ENCODE measurements around the gene PACSIN1.

The PACSIN1 gene

GRCh38 chr6:34473967-34474366 is 8.1 kb downstream of the PACSIN1 start:
- no peak for ATAC-seq
- TF ChIP-seq ZNF70 (CRISPR knock-in tag; IDR thresholded peaks at IDR 0.05) (no peak), ARNTL (CRISPR knock-in tag; IDR thresholded peaks at IDR 0.05; ENCODE audit: borderline replicate concordance, low read depth) (no peak)

- TF ChIP-seq SNAI2 (CRISPR knock-in tag; IDR thresholded peaks at IDR 0.05) = no peak
- no peak for TF ChIP-seq ZFP30 (CRISPR knock-in tag; IDR thresholded peaks at IDR 0.05)
- TF ChIP-seq TCF4 (CRISPR knock-in tag; IDR thresholded peaks at IDR 0.05; ENCODE audit: borderline replicate concordance) = no peak
- TF ChIP-seq CSDC2 (CRISPR knock-in tag; IDR thresholded peaks at IDR 0.05) = no peak
- ATAC-seq = no peak
Measured at GRCh38 chr6:34474754-34475153, 8.9 kb downstream of the PACSIN1 start.

GRCh38 chr6:34475238-34475682 is 9.4 kb downstream of the PACSIN1 start:
- no peak for ATAC-seq

More at GRCh38 chr6:34475238-34475682, 9.4 kb downstream of the PACSIN1 start:
- TF ChIP-seq SNAI2 (CRISPR knock-in tag; IDR thresholded peaks at IDR 0.05) (no peak), TCF4 (CRISPR knock-in tag; IDR thresholded peaks at IDR 0.05; ENCODE audit: borderline replicate concordance) (no peak), GLIS3 (CRISPR knock-in tag; IDR thresholded peaks at IDR 0.05) (no peak), PATZ1 (CRISPR knock-in tag; IDR thresholded peaks at IDR 0.05; ENCODE audit: borderline replicate concordance) (no peak), CSRNP3 (CRISPR knock-in tag; IDR thresholded peaks at IDR 0.05) (no peak), PPARA (CRISPR knock-in tag; IDR thresholded peaks at IDR 0.05; ENCODE audit: borderline replicate concordance) (no peak), CSDC2 (CRISPR knock-in tag; IDR thresholded peaks at IDR 0.05) (no peak), ZNF565 (CRISPR knock-in tag; conservative IDR thresholded peaks at IDR 0.05; ENCODE audit: low read depth) (no peak), TOX (CRISPR knock-in tag; IDR thresholded peaks at IDR 0.05; ENCODE audit: borderline replicate concordance) (no peak), ZFP30 (CRISPR knock-in tag; IDR thresholded peaks at IDR 0.05) (no peak), RARB (CRISPR knock-in tag; IDR thresholded peaks at IDR 0.05) (no peak), ESRRG (CRISPR knock-in tag; IDR thresholded peaks at IDR 0.05) (no peak), ARNTL (CRISPR knock-in tag; IDR thresholded peaks at IDR 0.05; ENCODE audit: borderline replicate concordance, low read depth) (no peak), POU6F1 (CRISPR knock-in tag; IDR thresholded peaks at IDR 0.05; ENCODE audit: borderline replicate concordance, low read depth) (no peak), ZNF70 (CRISPR knock-in tag; IDR thresholded peaks at IDR 0.05) (no peak), TSHZ2 (CRISPR knock-in tag; IDR thresholded peaks at IDR 0.05) (no peak), CREB5 (CRISPR knock-in tag; IDR thresholded peaks at IDR 0.05; ENCODE audit: low read depth) (no peak), ZFP3 (CRISPR knock-in tag; IDR thresholded peaks at IDR 0.05) (no peak), OSR1 (CRISPR knock-in tag; IDR thresholded peaks at IDR 0.05) (no peak)

All from SK-N-SH treated with all-trans-retinoic acid at 6 μM for 48 hours (cell line).